Cardiac muscle cell (in vitro differentiated cells and primary cell): ENCODE results near the gene GAS7. TPM values are rescaled to one million over a fixed set of nuclear protein-coding genes. Genes with fewer than 3 reads are reported as not detected.
A peak's percentile ranks its signal among the peaks of the same experiment; 100 is the strongest.

Source experiments
- DNase-seq, 2 donors: peaks; one replicate each; pipeline versions ENCODE4 v3.0.0 to v3.0.0-alpha.2; 2010 to 2017; ENCODE audit warnings: low read depth in 1 of 2, low spot score in 1 of 2
- H3K27ac ChIP-seq: fragments of 200-600 bp; sonication (generic); 2 replicates; pipeline ENCODE4 v1.5.1; 2016
- H3K27me3 ChIP-seq: fragments of 200-600 bp; sonication (generic); 2 replicates; pipeline ENCODE4 v1.6.0; 2016; ENCODE audit warnings: control low read depth
- H3K36me3 ChIP-seq: fragments of 200-600 bp; sonication (generic); 2 replicates; pipeline ENCODE4 v1.5.1; 2016; ENCODE audit warnings: control low read depth
- H3K4me1 ChIP-seq: fragments of 200-600 bp; sonication (generic); 2 replicates; pipeline ENCODE4 v1.8.1; 2017; ENCODE audit warnings: low read depth, mild to moderate bottlenecking, mixed run types
- H3K4me3 ChIP-seq: fragments of 200-600 bp; sonication (generic); 2 replicates; pipeline ENCODE4 v1.5.1; 2016; ENCODE audit warnings: mild to moderate bottlenecking
- H3K9me3 ChIP-seq: fragments of 200-600 bp; sonication (generic); 2 replicates; pipeline ENCODE4 v1.5.1; 2017; ENCODE audit warnings: low read depth, mild to moderate bottlenecking, control low read depth
- polyA plus RNA-seq: library from polyadenylated mRNA; unstranded; fragments of >200 nt; fragmentation: Nextera tagmentation; extraction: Ambion mirVana; gene quantifications from 2 replicates; pipeline ENCODE4 v1.2.1, GENCODE V29; 2016
- total RNA-seq: library from RNA; depleted of rRNA; stranded (reverse); fragments of >200 nt; gene quantifications from 2 replicates; pipeline ENCODE4 v1.2.3, GENCODE V29; 2016
- TF ChIP-seq, protein P1 (sequence below): IDR thresholded peaks from 2 replicates; pipeline ENCODE4 v1.5.1; 2012; ENCODE audit warnings: low read depth, mild to moderate bottlenecking, low read length

Gene GAS7
- total and polyA plus RNA-seq, 2 experiments from 2014 or later = 6.1 to 13.5 TPM

DNA sequence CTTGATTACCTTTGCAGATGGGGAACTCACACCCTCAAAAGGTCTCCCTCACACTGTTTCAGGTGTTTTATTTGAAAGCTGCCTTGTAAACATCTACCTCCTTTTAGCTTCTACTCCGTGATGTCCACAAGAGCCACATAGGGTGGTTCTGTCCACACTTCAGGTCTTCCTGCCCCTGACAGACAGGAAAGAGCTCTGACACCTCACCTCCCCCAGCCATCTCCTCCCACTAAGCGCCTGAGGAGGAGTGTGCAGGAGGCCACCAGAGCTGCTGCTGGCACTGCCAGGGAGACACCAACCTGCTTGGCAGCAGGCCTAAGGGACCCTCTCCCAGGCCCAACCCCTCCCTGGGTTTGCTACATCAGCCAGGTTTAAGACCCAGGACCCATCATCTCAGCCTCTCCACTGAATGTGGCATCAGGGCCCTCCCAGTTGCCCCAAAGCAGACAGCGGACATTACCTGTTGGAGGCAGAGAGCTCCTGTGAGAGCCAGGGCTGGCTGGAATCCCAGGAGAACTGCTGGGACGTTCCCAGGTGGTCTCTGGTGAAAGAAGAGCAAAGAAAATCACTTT, 217.0 kb downstream of the GAS7 start:
- Histone ChIP-seq H3K4me3 (no peak overlapping the region), H3K27ac (no peak overlapping the region), H3K36me3 (no peaks in the 10 kb centered on the region), H3K4me1 (no peaks in the 10 kb centered on the region), H3K9me3 (no peaks in the 10 kb centered on the region), H3K27me3 (no peaks in the 10 kb centered on the region)
- DNase-seq = no peak
- TF ChIP-seq, protein P1, sequence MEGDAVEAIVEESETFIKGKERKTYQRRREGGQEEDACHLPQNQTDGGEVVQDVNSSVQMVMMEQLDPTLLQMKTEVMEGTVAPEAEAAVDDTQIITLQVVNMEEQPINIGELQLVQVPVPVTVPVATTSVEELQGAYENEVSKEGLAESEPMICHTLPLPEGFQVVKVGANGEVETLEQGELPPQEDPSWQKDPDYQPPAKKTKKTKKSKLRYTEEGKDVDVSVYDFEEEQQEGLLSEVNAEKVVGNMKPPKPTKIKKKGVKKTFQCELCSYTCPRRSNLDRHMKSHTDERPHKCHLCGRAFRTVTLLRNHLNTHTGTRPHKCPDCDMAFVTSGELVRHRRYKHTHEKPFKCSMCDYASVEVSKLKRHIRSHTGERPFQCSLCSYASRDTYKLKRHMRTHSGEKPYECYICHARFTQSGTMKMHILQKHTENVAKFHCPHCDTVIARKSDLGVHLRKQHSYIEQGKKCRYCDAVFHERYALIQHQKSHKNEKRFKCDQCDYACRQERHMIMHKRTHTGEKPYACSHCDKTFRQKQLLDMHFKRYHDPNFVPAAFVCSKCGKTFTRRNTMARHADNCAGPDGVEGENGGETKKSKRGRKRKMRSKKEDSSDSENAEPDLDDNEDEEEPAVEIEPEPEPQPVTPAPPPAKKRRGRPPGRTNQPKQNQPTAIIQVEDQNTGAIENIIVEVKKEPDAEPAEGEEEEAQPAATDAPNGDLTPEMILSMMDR = no peak

DNA sequence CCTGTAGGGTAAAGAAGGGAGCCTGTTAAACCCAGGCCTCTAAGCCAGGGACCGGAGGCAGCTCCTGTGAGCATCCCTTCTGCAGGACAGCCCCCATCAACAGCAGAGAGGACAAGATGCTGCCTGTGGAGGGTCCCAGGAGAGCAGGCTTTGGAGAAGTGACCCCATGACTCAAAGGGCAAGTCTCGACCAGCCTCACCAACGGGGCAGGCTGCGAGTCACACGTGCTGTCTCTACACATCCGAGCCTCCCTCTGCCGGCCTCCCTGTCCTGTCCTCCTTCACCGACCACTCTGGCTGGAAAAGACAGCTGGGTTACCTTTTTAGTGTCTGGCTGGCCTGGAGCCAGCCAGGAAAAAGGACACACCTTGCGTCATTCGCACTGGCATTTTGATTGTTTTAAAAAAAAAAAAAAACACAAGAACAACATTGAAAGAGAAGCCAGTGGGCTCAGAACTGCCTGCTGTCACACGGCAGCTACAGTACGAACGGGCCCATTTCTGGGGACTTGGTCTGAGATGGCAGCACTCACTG, 218.9 kb downstream of the GAS7 start:
- no peaks in the 10 kb centered on the region for H3K9me3 ChIP-seq
- H3K4me3 ChIP-seq = no peak overlapping the region
- no peaks in the 10 kb centered on the region for H3K27me3 ChIP-seq
- H3K4me1 ChIP-seq = no peaks in the 10 kb centered on the region
- H3K27ac ChIP-seq = no peak overlapping the region
- TF ChIP-seq, protein P1 = no peak
- DNase-seq = no peak
- no peaks in the 10 kb centered on the region for H3K36me3 ChIP-seq

DNA sequence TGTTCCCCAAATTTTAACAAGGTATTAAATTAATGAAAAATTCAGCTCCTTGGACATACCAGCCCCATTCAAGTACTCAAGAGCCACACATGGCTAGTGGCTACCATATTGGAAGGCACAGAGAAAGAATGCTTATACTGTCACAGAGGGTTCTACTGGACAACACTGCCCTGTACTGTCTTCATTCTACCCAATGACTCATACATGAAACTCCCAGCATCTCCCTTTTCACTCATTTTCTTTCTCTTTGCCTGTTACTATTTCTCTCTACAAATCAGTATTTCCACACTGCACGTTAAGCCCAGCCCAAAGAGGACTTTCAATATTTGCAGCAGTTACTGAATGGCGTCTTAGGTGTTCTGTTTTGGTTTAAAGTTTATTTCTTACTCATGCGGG, 221.2 kb downstream of the GAS7 start:
- Histone ChIP-seq H3K27me3 (no peaks in the 10 kb centered on the region), H3K9me3 (no peaks in the 10 kb centered on the region), H3K27ac (no peak overlapping the region), H3K36me3 (no peaks in the 10 kb centered on the region), H3K4me1 (no peaks in the 10 kb centered on the region), H3K4me3 (no peak overlapping the region)
- peak in 1 of 2 donors; percentile 4 for DNase-seq
- TF ChIP-seq, protein P1 = no peak

DNA sequence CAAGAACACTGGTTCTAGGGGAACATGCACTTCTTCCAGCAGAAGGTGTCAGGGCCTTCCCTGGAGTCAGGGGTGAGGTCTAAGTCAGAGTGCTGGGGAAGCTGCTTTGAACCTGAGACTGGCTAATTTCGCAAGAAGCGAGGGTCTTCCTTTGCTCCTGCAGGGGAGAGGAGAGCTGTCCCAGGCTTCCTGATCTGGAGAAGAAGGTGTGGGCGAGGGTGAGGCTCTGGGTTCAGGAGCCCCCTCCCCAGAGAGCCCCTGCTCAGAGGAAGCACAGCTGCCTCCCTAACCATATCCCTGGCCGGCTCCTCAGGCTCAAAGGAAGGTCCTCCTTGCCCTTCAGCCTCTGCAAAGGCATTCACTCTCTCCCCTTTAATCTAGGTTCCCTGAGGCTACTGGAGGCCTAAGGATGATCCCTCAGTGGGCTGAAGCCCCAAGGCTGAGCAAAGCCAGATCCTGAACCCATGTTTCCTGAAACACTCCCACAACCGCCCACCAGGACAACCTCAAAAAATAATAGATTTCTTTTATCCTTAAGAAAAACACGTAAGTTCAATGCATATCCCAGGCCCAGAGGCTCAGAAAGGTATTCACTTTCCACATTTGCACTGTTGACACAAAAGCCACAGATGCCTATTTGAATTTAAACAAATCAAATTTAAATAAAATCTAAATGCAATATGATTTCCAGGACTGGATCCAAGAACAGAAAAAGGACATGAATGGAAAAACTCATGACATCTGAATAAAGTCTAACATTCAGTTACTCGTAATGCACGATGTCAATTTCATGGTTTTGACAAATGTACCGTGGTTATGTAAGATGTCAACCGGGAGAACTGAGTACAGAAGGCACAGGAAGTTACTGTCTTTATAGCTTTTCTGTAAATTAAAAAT, 221.9 kb downstream of the GAS7 start:
- Histone ChIP-seq H3K4me1 (no peaks in the 10 kb centered on the region), H3K27ac (no peak overlapping the region), H3K27me3 (no peaks in the 10 kb centered on the region), H3K9me3 (no peaks in the 10 kb centered on the region), H3K36me3 (no peaks in the 10 kb centered on the region), H3K4me3 (no peak overlapping the region)
- TF ChIP-seq, protein P1 = no peak
- no peak for DNase-seq

DNA sequence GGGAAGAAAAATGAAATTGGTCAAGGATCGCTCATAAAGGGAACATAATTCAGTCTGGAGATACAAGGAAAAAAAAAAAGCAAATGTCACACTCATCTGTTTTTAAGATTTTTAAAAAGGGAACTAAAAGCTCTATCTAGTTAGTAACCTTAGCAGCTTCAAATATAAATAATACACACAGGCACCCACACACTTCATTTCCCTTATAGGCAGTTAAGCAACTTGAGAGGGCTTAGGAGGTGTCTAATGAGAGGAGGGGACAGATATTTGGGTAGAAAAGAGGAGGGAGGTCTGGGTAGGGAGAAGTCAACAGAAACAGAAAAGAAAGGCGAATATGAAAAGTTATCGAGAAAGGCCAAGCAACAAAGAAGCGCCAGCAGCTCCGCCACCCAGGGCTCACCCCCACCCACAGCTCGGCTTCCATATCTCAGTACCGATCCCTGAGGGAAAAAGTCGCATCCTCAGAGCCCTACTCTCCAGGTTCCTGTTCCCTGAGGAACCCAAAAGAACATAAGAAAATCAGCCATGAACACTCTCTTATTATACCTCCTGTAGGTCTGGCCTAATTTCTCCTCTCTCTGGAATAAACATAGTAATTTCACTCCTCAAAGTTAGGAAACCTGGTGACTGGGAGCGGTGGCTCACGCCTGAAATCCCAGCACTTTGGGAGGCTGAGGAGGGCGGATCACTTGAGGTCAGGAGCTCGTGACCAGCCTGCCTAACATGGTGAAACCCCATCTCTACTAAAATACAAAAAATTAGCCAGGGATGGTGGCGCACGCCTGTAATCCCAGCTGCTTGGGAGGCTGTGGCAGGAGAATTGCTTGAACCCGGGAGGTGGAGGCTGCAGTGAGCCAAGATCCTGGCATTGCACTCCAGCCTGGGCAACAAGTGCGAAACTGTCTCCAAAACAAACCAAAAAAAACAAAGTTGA, 223.7 kb downstream of the GAS7 start:
- H3K27ac ChIP-seq = no peak overlapping the region
- TF ChIP-seq, protein P1 = no peak
- no peaks in the 10 kb centered on the region for H3K9me3 ChIP-seq
- DNase-seq = no peak
- H3K4me1 ChIP-seq = no peaks in the 10 kb centered on the region
- no peak overlapping the region for H3K4me3 ChIP-seq
- no peaks in the 10 kb centered on the region for H3K27me3 ChIP-seq
- no peaks in the 10 kb centered on the region for H3K36me3 ChIP-seq
